HG03064 (cell line): ENCODE results near the gene NOL3.

ENCODE experiments used
- ATAC-seq: cut with Tn5 transposase; IDR thresholded peaks from one replicate; pipeline ENCODE4 v1.9.1; 2021; ENCODE audit warnings: low read depth; ENCODE audit not compliant: unreplicated experiment

NOL3 gene

DNA sequence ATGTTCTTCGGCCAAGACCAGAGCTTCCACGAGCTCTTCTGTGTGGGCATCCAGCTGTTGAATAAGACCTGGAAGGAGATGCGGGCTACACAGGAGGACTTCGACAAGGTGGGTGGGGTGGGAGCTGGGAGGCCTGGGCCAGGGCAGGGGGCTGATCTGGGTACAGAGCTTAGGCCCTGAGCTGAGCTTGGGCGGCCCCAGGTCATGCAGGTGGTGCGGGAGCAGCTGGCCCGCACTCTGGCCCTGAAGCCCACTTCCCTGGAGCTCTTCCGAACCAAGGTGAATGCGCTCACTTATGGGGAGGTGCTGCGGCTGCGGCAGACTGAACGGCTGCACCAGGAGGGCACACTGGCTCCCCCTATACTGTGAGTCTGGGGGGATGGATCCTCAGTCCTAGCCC lies 32.1 kb downstream of the NOL3 start:
- no peak for ATAC-seq

DNA sequence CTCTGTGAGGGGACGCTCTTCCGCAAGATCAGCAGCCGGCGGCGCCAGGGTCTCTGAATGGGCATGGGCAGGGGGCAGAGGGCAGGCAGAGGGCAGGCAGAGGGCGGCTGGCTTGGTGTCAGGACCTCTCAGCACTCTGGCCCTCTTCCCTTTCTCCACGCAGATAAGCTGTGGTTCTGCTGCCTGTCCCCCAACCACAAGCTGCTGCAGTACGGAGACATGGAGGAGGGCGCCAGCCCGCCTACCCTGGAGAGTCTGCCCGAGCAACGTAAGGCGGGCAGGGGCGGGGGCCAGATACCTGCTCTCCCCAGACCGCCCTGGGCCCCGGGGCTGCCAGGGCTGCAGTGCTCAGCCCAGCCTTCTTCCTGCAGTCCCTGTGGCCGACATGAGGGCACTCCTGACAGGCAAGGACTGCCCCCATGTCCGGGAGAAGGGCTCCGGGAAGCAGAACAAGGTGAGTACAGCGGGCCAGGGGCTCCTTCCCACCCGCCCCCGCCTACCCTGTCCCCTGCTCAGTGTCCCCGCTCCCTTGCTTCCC lies 32.7 kb downstream of the NOL3 start:
- ATAC-seq, result no peak

DNA sequence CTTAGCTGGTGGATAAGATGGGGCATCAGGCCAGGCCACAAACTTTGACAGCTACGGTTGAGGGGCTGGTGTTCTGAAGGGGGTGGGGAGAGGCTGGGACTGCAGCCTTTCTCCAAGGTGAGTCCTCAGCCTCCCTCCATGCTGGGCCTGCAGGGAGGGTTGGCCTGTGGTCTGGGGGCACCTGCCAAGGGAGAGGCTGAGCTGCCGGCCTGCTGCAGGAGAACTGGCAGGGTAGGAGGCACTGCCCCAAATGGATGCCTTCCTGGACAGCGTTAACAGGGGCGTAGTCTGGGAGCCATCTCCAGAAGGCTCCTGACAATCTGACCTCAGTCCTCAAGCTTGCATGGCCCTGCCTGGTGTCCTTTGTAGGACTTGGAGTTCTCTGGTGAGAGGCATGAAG lies 33.7 kb downstream of the NOL3 start:
- ATAC-seq, result no peak

DNA sequence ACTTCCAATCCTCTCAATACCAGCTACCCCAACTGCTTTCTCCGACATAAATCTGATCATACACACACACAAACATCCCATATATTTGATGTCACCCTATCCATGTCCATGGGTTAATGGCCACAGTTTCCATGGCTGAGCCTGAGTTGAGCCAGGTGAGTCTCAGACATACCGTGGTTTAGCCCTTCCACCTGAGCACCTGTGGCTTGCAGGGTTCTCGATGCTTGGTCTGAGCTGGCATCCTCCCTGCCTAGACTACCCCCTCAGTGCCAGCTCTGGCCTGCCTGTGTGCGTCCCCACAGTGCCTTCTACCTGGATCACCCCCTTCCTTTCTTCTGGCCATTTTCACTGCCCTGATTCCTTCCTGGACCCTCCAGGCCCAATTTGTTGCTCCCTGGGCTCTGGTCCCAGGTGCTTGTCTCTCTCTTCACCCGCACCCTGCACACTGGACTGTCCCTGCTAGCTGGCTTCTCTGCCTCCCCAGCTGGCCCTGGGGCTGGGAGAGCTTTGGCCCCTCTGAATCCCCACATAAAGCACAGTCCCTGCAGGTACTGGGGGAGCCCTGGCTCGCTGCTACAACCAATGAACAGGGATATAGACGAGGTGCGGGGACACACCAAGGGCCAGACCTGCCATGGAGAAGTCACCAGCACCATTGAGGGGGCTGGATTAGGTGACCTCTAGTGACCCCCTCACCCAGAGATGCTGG lies 35.9 kb downstream of the NOL3 start:
- ATAC-seq, result no peak

DNA sequence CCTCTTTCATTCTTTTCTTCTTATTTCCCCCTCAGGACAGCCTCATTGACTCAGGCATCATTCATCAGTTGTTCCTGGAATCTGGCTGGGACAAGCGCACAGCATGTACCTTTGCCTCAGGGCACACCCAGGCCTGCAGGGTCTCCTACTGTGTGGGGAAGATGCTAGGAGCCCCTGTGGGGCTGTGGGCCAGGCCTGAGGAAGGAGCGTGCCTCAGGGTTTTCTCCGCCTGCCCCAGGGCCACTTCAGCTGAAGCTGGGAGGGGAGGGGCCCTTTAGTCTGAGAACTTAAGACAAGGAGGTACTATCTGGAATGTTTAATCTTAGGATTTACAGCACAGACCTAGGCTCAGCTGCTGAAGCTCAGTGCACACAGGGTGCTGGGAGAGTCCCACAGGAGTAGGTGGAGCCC lies 36.5 kb downstream of the NOL3 start:
- no peak for ATAC-seq

DNA sequence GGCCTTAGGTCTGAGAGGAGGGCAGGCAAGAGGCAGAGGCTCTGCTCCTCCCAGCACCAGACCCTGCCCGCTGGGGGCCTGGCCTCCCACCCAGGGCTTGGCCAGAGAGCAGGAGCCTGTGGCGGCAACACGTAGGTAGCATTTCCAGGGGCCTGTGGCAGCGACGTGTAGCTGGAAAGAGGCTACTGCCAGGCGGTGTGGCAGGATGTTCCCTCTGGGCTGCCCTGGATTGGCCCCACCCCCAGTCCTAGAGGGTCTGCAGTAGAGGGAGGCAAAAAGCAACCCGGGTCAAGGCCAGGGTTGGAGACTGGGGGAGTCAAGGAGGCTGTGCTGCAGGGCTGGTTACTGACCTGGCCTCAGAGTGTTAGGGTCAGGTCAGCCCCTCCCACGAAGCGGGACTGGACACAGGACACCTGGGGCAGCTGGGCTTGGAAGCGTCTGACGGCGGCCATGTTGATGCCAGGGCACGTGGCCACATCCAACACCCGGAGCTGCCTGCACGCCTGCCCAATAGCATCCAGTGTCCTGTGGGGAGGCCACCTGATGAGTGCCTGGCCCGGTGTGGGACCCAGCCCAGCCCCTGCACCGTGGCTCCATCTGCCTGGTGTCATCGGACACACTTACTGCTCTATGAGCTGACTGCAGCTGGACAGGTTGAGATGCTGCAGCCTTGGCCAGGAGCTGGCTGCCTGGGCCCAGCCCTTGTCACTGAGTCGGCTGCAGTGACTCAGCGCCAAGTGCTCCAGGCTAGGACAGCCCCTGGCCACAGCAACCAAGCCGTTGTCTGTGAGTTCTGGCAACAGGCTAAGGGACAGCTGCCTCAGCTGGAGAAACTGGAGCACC lies 37.1 kb downstream of the NOL3 start:
- no peak for ATAC-seq

DNA sequence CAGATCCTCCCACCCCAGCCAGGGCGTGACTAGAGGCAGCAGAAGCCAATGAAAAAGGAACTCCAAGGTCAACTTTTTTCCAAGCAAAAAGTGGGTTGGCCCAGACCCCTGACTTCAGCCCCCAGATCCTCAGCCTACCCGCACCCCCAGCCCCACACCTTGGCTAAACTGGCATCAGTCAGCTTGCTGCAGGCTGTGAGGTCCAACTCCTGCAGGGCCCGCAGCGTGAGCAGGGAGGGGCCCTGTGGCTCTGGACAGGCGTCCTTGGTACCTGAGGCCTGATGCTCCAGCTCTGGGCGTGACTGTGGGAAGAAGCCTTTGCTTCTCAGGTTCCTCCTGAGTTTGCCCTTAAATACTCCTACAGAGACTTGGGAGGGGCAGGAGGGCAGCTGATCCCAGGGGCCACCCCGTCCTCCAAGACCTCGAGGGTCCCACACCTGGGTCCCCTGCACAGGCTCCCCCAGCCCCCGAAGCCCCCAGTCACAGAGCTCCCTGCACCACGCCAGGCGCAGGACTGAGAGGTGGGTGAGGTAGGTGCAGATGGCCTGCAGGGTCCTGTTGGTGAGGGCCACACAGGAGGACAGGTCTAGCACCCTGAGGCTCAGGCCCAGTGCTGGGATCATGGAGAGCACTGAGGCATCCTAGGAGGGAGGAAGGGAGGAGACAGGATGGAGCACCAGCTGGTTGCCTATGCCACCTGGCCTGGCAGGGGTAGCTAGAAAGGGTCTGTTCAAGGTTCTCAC lies 38.0 kb downstream of the NOL3 start:
- no peak for ATAC-seq

DNA sequence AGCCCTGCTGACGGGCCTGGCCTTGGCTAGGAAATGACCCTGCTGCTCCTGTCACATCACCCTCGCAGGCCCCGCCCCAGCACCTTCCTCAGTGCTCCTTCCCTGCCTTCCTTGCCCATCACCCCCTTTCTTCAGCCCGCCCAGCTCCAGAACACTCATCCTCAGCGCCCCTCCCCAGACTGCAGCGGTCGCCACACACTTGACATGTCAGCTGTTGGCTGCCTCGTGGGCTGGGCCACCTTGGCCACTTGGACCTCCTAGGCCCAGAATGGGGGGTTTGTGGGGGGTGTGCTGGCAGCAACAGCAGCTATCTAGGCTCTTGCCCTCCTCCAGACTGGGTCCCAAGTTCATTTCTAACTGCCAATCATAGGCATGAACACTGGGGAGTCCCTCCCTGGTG lies 39.2 kb downstream of the NOL3 start:
- no peak for ATAC-seq

DNA sequence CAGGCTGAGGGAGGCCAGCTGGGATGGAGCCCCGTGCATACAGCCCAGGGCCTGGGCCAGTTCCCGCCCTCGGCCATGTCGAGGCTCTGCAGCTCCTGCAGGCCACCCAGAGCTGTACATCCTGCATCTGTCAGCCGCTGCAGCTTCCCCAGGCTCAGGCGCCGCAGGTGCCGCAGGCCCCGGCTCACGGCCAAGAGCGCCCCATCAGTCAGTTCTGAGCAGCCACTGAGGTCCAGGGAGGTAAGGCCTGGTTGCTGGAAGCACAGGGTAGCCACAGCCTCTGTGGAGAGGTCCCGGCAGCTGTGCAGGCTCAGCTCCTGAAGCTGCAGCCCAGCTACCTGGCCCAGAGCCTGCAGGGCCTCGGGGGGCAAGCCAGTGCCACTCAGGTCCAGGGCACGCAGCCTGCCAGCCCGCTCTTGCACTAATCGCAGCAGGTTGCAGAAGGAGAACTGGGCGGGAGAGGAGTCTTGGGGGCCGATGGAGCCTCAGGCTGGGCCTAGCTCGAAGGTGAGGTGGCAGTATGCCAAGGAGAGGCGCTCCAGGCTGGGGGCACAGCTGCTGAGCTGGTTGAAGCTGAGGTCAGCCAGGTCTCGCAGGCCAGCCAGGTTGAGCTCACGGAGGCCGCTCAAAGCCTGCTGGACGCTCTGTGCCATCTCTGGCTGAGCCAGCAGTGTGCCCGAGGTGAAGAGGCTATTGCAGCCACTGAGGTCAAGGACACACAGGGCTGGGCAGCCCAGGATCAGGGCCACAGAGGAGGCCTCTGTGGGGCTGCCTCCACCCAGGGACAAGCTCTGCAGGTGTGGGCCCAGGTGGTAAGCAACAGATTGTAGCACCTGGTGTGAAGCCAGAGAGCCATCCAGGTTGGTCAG lies 40.0 kb downstream of the NOL3 start:
- no peak for ATAC-seq

DNA sequence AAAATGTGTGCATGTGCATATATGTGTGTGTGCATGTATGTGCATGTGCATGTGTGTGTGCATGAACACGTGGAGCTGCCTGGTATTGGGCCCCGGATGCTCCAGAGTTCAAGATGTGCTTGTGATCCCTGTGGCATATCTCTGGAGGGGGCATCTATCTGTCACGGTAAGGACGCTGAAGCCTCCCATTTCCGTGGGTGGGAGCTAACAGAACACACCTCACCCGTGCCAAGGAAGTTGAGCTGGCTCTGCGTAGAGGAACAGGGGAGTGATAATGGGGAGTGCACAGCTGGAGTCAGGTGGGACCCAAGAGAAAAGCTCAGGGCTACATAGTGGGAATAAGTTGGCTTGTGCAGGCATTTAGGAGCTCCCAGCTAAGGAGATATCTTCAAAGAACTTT lies 41.3 kb downstream of the NOL3 start:
- no peak for ATAC-seq

DNA sequence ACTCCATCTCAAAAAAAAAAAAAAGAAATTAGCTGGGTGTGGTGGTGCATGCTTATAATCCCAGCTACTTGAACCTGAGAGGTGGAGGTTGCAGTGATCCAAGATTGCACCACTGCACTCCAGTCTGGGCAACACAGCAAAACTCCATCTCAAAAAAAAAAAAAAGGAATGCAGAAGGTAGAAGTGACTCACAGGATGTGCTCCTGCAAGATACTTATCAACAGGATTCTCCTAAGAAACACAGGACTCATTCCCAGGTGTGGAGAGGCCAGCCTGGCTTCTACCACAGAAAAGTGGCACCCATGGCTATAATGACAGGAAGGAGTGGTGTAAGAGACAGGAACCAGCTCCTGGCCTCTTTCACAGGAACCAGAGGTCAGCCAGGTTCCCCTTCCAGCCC lies 42.4 kb downstream of the NOL3 start:
- no peak for ATAC-seq

DNA sequence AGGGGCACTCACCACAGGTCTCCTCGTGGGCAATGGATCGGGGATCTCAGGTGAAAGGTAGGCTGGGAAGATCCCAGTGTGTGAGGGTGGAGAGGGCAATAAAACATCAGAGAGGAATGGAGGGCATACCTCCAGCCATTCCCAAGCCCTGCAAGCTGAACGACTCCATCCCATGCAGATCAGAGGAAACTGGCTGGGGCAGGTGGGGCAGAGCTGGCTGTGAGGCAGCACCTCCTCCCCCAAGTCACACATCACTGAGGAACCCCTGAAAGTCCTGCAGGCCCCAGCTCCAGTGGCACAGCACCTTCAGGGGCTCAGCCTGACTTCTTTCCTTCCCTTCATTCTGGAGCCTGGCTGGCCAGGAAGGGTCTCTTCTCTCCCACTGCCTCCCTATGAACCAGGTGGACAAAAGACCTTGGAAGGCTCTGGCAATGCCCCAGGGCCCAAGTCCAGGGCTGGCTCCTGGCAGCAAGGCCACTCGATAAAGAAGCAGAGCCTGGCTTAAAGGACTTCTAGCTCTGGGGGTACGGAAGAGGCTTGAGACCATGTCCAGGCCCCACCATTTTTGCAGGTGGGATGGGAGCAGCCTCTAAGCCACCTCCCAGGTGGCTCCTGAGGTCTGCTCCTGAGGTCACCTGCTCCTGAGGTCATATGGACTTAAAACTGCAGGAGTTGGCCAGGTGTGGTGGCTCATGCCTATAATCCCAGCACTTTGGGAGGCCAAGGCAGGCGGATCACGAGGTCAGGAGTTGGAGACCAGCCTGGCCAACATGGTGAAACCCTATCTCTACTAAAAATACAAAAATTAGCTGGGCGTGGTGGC lies 43.1 kb downstream of the NOL3 start:
- ATAC-seq, result no peak

DNA sequence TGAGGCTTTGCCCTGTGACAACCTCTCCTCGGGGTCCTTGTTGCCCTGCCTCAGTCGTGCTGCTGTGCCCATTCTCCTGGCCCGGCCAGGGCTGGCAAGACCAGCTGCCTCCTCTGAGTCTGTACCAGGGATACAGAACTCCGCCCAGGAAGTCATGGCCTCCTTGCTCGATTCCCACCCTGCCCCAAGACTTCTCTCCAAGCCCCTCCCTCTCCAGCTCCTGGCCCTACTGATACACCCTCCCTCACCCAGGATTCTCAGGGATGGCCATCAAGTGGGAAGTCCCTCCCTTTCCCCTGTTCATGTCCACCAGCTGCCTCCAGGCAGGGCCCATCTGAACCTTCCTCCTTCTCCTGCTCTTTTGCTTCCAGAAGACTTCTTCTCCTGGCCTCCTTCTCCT lies 45.4 kb downstream of the NOL3 start:
- no peak for ATAC-seq

DNA sequence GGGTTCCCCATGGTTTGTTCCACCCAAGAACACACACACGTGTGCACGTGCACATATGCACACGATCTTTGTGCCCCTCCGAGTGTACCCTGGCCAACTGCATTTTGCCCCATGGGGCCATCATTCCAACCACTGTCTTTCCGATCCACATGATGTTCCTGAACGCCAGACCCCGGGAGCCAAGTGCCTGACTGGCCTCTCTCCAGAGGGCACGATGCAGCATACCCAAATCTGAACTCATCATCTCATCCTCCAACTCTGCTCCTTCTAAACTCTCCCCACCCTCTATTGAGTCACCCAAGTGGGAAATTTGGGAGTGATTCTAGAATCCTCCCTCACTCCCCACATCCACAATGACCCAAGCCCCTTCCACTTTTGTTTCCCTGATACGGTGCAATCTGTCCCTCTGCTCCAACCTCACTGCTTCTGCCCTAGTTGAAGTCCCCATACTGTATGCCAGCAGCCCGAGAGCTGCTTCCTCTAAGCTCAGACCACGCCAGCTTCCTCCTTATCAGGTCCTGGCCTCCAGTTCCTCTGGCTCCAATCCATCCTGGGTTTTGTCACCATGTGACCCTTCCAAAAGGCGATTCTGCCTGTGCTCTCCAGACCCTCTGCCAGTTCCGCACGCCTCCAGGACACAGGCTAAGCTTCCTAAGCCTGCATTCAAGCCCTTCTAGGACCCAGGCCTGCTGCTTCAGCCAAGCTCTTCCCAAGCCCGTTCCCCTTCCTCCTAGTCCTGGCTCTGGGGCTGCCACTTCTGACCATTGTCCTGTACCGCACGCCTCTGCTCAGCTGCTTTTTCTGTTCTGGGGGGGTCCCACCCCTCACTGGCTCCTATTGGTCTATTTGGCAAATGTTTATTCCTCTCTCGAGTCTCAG lies 46.5 kb downstream of the NOL3 start:
- no peak for ATAC-seq

DNA sequence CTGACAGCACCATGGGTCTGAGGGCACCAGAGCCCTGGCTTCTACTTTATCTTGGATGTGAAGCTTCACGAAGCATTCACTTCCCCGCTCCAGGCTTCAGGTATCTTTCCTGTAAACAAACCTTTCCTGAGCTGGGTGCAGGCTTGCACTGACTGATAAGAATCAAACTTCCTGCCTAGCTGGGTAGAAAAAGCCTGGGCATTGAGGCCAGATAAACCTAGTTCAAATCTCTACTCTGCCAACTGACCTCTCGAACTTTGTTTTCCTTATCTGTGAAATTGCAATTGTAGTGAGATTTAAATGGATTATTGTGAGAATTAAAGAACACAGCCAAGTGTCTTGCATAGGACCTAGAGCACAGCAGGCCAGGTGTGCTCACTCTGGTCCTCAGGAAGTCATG lies 53.7 kb downstream of the NOL3 start:
- no peak for ATAC-seq
